GM10248 (cell line): Measurements from ENCODE around the gene CHRNA7.
"Not testable (repeated sequence)": the region's sequence is repeated elsewhere in the genome, so short reads cannot be mapped to it uniquely, and the experiment has no call there.

Experiments used
- CTCF ChIA-PET: fragments of 300-600 bp; sonication (Branson Sonifier 250); formaldehyde crosslinking; extraction: SDS; loops from one replicate; lab custom pipeline; 2021; ENCODE audit warnings: antibody characterized with exemption; lab: Yijun Ruan, JAX
- POLR2A ChIA-PET: fragments of 350-650 bp; sonication (Branson Sonifier 250); formaldehyde crosslinking; extraction: SDS; loops from one replicate; lab custom pipeline; 2020; ENCODE audit warnings: antibody characterized with exemption; lab: Yijun Ruan, JAX
- DNase-seq: peaks from one replicate; pipeline ENCODE4 v3.0.0; 2012; ENCODE audit errors: extremely low spot score
- TF ChIP-seq, protein P1 (sequence below): IDR thresholded peaks from 2 replicates; pipeline ENCODE4 v1.5.1; 2012; ENCODE audit warnings: mild to moderate bottlenecking, low read depth; ENCODE audit errors: extremely low read depth, missing control alignments, control extremely low read depth

CHRNA7 gene

DNA sequence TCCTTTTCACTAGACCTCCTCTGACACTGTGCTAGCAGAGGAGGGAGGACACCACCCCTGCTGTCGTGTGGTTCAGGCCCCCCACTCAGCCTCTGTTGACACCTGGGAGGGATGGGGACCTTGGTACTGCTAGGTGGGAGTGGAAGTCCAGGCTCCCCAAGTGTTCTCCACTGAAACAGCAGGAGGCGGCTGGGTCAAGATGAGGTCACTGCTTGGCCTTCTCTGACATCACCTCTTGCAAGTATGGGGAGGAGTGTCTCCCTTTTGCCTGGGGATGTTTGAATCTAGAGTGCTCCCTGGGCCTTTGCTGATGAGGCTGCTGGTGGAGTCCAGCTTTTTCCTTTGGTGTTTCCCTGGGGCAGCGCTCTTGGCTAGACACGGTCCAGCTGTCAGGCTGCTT is 101.5 kb downstream of the CHRNA7 start:
- CTCF ChIA-PET: no interaction called here
- TF ChIP-seq, protein P1, sequence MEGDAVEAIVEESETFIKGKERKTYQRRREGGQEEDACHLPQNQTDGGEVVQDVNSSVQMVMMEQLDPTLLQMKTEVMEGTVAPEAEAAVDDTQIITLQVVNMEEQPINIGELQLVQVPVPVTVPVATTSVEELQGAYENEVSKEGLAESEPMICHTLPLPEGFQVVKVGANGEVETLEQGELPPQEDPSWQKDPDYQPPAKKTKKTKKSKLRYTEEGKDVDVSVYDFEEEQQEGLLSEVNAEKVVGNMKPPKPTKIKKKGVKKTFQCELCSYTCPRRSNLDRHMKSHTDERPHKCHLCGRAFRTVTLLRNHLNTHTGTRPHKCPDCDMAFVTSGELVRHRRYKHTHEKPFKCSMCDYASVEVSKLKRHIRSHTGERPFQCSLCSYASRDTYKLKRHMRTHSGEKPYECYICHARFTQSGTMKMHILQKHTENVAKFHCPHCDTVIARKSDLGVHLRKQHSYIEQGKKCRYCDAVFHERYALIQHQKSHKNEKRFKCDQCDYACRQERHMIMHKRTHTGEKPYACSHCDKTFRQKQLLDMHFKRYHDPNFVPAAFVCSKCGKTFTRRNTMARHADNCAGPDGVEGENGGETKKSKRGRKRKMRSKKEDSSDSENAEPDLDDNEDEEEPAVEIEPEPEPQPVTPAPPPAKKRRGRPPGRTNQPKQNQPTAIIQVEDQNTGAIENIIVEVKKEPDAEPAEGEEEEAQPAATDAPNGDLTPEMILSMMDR: no peak
- POLR2A ChIA-PET: no interaction called here
- no peak for DNase-seq

DNA sequence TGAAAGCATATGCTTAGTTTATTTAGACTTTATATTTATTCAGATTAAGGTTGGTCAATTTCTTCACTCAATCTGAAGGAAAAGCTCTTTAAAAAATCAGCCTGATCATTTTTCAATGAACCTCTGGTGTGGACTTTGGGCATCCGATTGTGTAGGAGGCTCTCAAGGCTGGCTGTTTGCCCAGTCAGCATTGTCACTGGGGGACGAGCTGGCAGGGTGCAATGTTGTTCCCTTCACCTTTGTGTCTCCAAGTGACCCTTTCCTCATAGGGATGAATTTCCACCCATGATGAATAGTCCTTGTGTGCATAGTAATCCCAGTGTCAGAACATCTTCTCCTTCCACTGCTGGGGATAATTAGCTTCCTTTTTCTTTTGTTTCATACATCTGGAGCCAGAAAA is 102.5 kb downstream of the CHRNA7 start:
- no peak for DNase-seq
- TF ChIP-seq, protein P1: no peak
- ChIA-PET POLR2A (no interaction called here), CTCF (interaction anchor here (1.1 kb wide), 1 partner anchor 9 kb away, joined by 3 read pairs; no protein-coding TSS in a partner anchor)

DNA sequence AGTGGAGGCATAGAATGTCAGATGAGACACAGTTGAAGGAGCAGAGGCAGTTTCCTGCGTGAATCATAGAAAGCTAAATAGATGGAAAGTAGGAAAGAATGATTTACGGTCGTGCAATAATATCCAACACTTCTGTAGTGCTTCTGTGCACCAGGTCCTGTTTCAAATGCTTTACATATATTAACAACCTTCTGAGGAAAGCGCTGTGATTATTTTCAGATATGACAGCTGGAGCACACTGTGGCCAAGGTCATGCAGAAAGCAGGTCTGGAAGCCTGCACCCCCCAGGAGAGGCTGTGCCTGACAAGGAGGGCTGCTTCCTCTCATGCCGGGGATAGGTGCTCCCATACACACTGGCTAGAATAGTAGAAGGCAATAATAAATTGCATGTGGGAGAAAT is 104.5 kb downstream of the CHRNA7 start:
- TF ChIP-seq, protein P1: no peak
- POLR2A ChIA-PET: no interaction called here
- CTCF ChIA-PET: interaction anchor here (0.7 kb wide), 1 partner anchor 9 kb away, joined by 3 read pairs; no protein-coding TSS in a partner anchor
- DNase-seq: no peak

DNA sequence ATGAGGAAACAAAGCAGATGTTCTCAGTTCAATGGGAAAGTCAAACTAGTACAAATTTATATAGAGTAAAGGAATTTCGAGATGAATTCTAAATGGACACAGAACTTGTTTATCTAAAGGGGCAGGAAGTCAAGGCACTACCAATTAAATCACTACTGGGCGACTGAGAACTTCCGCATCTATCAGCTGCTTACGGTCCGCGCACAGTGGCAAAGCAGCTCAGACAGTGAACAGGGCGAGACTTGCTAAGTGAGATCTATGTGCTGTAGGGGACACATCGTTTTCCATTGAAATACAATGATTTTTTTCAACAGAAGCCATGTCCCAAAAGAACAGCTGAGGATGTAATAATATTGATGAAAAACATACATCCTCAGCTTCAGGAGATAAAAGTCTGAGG is 105.0 kb downstream of the CHRNA7 start:
- no peak for DNase-seq
- POLR2A ChIA-PET: no interaction called here
- CTCF ChIA-PET: no interaction called here
- TF ChIP-seq, protein P1: no peak

DNA sequence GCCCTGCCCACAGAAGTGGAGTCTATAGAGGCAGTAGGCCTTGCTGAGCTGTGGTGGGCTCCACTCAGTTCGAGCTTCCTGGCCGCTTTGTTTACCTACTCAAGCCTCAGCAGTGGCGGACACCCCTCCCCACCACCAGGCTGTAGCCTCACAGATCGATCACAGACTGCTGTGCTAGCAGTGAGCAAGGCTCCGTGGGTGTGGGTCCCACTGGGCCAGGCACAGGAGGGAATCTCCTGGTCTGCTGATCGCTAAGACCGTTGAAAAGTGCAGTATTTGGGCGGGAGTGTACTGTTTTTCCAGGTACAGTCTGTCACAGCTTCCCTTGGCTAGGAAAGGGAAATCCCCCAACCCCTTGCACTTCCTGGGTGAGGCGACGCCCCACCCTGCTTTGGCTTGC is 115.2 kb downstream of the CHRNA7 start:
- DNase-seq, POLR2A ChIA-PET, CTCF ChIA-PET: not testable (repeated sequence)

DNA sequence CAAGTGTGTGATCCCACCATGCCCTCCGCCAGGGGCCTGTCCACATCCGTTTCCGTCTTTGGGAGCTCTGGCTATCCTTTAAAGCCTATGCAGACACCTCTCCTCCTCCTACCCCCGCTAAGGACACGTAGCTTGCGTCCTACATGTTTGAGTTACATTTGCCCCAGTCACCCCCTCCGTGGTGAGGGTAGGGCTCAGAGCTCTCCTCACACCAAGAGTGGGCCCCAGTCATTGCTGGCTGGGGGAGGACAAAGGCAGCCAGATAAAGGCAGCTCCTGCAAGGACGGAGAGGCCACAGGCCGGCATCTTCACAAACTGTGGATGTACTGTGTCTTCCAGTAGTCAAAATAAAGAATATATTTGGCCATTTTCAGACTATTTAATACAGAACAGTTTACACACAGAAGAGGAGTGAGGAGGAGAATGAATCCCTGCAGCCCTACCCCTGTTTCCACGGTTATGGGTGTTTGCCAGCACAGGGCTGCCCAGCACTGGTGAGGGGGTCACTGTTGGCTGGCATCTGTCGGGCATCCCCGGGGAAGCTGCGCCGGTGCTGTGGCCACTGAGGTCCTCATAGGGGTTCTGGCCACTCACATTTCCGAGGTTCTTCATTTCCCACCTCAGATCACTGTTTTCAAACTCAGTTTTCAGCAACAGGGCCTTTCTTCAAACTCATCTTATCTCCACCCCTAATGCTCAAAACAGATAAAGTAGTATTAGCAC is 118.7 kb downstream of the CHRNA7 start:
- POLR2A ChIA-PET: no interaction called here
- no peak for DNase-seq
- CTCF ChIA-PET: no interaction called here
- TF ChIP-seq, protein P1: no peak

DNA sequence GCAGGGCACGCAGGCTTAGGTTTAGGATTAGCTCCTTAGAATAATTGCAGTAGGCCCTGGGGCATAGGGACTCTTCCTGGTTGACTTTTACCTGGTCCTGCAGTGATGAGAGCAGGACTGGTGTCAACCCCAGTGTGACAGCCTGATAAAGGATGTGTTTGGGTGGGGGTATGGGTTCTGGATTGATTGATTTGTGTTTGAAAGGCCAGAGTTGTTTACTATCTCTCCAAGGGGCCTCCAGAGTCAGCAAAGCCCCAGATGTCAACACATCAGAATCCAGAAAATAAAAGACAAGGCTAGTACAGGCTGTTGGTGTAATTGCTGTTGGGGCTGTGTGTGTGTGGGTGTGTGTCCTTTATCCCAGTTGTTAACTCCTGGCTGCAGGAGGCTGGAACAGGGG is 122.3 kb downstream of the CHRNA7 start:
- DNase-seq: no peak
- TF ChIP-seq, protein P1: no peak
- POLR2A ChIA-PET: no interaction called here
- CTCF ChIA-PET: no interaction called here

DNA sequence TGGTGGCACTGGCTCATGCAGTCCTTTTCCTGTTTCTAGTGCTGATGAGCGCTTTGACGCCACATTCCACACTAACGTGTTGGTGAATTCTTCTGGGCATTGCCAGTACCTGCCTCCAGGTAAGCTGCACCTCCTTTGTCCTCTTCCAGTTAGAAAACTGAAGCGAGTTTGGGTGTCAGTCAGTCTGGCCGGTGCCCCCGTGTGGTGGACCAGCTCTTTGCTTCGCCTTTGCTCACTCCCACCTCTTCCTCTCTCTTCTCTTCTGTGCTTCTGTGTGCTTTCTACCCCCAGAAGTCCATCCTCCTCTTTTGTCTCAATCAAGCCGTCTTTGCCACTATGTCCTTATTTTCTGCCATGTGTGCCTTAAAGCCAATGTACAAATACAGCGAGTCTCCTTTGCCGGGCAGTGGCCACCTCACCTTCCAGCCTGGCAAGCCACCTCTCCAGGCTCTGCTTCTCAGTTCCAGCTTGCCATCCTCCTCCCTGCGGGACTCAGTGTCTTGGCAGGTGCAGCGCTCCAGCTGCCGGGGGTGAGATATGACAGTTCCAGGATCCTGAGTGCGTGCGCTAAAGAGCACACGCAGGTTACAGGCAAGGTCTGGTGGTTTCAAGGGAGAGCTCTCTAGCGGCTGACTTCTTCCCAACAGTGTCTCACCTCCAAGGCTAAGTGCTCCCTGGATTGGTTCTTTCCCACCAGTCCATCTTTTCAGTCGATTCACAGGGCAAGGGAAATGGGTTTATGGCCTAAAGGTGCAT is 123.7 kb downstream of the CHRNA7 start:
- POLR2A ChIA-PET, DNase-seq, CTCF ChIA-PET: not testable (repeated sequence)

DNA sequence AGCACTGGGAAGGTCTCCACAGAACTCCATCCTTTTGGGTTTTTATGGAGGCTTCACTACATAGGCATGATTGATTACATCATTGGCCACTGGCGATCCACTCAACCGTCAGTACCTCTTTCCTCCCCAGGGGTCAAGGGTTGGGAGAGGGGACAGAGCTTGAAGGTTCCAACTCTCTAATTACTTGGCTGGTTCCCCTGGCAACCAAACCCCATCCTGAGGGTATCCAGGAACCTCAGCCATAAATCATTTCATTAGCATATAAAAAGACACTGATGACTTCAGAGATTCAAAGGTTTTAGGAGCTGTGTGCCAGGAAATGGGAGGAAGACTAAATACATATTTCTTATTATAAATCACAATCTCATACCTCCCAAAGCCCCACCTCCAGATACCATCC is 131.8 kb downstream of the CHRNA7 start:
- POLR2A ChIA-PET, DNase-seq: not testable (repeated sequence)

DNA sequence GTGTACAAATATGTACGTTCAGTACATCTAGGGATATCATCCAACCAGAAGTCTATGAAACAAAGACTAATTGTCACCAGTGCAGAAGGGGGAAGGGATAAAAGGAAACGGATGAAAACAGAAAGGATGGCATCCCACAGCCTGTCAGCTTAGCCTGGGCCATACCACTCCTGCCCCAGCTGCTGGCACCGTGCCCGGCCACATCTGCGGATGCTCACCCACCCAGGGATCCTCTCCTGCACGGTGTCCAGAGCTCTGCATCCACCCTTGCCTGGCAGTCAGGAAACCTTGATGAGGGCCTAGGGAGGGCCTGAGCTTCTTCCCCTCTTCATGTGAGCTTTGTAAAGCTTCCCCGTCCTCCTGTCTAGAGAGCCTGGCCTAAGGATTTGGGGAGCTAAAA is 133.8 kb downstream of the CHRNA7 start:
- CTCF ChIA-PET, DNase-seq, POLR2A ChIA-PET: not testable (repeated sequence)

More for the DNA sequence above, 131.8 kb downstream of the CHRNA7 start:
- CTCF ChIA-PET: not testable (repeated sequence)
